SU-DHL-6 (cell line): ENCODE measurements around the gene CCL14.
"Not testable (repeated sequence)": the region's sequence is repeated elsewhere in the genome, so short reads cannot be mapped to it uniquely, and the experiment has no call there.

Experiments
- EZH2phosphoT487 ChIP-seq: fragments of 200-600 bp; sonication (generic), shearing (Covaris generic); conservative IDR thresholded peaks from 2 replicates; pipeline ENCODE4 v1.6.1; 2018; ENCODE audit warnings: mild to moderate bottlenecking, antibody characterized with exemption, low read length, moderate library complexity, mixed read lengths
- TF ChIP-seq, protein P1 (sequence below): fragments of 200-600 bp; sonication (generic); IDR thresholded peaks from one replicate; pipeline ENCODE4 v1.5.1; 2017; ENCODE audit warnings: antibody characterized with exemption, mild to moderate bottlenecking, low read length, moderate library complexity; ENCODE audit not compliant: insufficient read depth, poor library complexity, severe bottlenecking

DNA sequence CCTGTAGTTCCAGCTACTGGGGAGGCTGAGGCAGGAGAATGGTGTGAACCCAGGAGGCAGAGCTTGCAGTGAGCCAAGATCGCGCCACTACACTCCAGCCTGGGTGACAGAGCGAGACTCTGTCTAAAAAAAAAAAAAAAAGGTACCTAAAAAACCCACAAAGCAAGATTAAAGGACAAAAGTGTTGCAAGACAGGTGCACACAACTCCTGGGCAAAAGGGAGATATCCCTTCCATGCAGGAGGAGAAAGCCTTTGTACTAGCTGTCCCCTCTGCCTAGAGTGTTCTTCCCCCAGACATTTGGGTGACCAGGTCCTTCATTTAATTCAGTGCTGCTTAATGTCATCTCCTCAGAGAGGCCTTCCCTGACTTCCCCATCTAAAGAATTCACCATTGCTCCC lies 48.0 kb downstream of the CCL14 start:
- TF ChIP-seq, protein P1, sequence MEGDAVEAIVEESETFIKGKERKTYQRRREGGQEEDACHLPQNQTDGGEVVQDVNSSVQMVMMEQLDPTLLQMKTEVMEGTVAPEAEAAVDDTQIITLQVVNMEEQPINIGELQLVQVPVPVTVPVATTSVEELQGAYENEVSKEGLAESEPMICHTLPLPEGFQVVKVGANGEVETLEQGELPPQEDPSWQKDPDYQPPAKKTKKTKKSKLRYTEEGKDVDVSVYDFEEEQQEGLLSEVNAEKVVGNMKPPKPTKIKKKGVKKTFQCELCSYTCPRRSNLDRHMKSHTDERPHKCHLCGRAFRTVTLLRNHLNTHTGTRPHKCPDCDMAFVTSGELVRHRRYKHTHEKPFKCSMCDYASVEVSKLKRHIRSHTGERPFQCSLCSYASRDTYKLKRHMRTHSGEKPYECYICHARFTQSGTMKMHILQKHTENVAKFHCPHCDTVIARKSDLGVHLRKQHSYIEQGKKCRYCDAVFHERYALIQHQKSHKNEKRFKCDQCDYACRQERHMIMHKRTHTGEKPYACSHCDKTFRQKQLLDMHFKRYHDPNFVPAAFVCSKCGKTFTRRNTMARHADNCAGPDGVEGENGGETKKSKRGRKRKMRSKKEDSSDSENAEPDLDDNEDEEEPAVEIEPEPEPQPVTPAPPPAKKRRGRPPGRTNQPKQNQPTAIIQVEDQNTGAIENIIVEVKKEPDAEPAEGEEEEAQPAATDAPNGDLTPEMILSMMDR = not testable (repeated sequence)
- not testable (repeated sequence) for TF ChIP-seq EZH2phosphoT487
